Spleen (tissue), 11 donors: ENCODE measurements around the gene NRCAM. TPM values are rescaled to one million over a fixed set of nuclear protein-coding genes. Genes with fewer than 3 reads are reported as not detected.

Experiments used
- DNase-seq: peaks from one replicate; pipeline ENCODE4 v3.0.0-alpha.2; 2020
- H3K27ac ChIP-seq, 8 donors: fragments of 200-600 bp; sonication (generic) in 7 of 8; 1 replicate in 4 of 8; 2 replicates in 4 of 8; pipeline versions ENCODE4 v1.5.0 to v1.8.0; 2016 to 2021; ENCODE audit warnings: inconsistent platforms in 4 of 8, mild to moderate bottlenecking in 4 of 8, moderate library complexity in 1 of 8
- H3K27me3 ChIP-seq, 7 donors: fragments of 200-600 bp; sonication (generic) in 6 of 7; replicated peaks in 1 of 7; 1 replicate in 4 of 7; 2 replicates in 3 of 7; pipeline versions ENCODE4 v1.5.0 to v1.8.0; 2016 to 2021; ENCODE audit warnings: inconsistent platforms in 3 of 7, mild to moderate bottlenecking in 1 of 7
- H3K36me3 ChIP-seq, 6 donors: fragments of 200-600 bp; sonication (generic) in 5 of 6; 1 replicate in 4 of 6; 2 replicates in 2 of 6; pipeline versions ENCODE4 v1.5.0 to v1.8.0; 2016 to 2021; ENCODE audit warnings: inconsistent platforms in 2 of 6
- H3K4me1 ChIP-seq, 6 donors: fragments of 200-600 bp; sonication (generic) in 5 of 6; 1 replicate in 3 of 6; 2 replicates in 3 of 6; pipeline versions ENCODE4 v1.5.0 to v1.8.0; 2016 to 2021; ENCODE audit warnings: inconsistent platforms in 3 of 6
- H3K4me3 ChIP-seq, 8 donors: fragments of 200-600 bp; sonication (generic) in 7 of 8; 1 replicate in 4 of 8; 2 replicates in 4 of 8; pipeline versions ENCODE4 v1.5.0 to v1.8.0; 2016 to 2021; ENCODE audit warnings: inconsistent platforms in 4 of 8, mild to moderate bottlenecking in 4 of 8, moderate library complexity in 2 of 8
- H3K9me3 ChIP-seq, 8 donors: fragments of 200-600 bp; sonication (generic) in 7 of 8; 1 replicate in 4 of 8; 2 replicates in 4 of 8; pipeline versions ENCODE4 v1.5.0 to v1.8.0; 2016 to 2021; ENCODE audit warnings: inconsistent platforms in 4 of 8
- CTCF ChIP-seq, 11 experiments: fragments of 200-600 bp in 7 of 11; fragments of 450-650 bp in 4 of 11; sonication (generic) in 4 of 11; IDR thresholded peaks in 8 of 11; conservative IDR thresholded peaks in 3 of 11; 1 replicate in 7 of 11; 2 replicates in 4 of 11; pipeline versions ENCODE4 v1.4.0 to v1.8.0; 2016 to 2021; ENCODE audit warnings: antibody characterized with exemption in 11 of 11, inconsistent platforms in 4 of 11, mild to moderate bottlenecking in 1 of 11
- POLR2A ChIP-seq, 3 donors: fragments of 450-650 bp; IDR thresholded peaks; one replicate each; pipeline ENCODE4 v1.5.1; 2017; ENCODE audit warnings: antibody characterized with exemption in 3 of 3, mild to moderate bottlenecking in 1 of 3
- POLR2AphosphoS5 ChIP-seq, 3 donors: sonication (generic); formaldehyde crosslinking; IDR thresholded peaks; one replicate each; pipeline ENCODE4 v1.5.1; 2017; ENCODE audit warnings: antibody characterized with exemption in 3 of 3
- WGBS, 5 donors: extraction: QIAGEN DNeasy Blood & Tissue Kit in 3 of 5; methylation state at CpG; one replicate each; pipeline versions ENCODE4 v1.1.5 to v1.1.7; 2013 to 2018; 5-methylcytosine and 5-hydroxymethylcytosine counted together
- intact Hi-C: fragments of 100-400 bp; cut with DNase I; formaldehyde crosslinking; loops from one replicate; pipeline ENCODE4 v1.15.0; 2023; ENCODE audit warnings: low total_unique reads
- polyA plus RNA-seq, 3 donors: library from polyadenylated mRNA; stranded (reverse); fragments of 200-250 nt; gene quantifications; one replicate each; pipeline ENCODE4 v1.2.1, GENCODE V29; 2013
- total RNA-seq, 7 donors: library from RNA; depleted of rRNA in 3 of 7; stranded (reverse); fragments of >200 nt in 3 of 7; fragmentation: NEBNext Ultra II Directional in 4 of 7; extraction: Animal tissue kit (Norgen Biotek cat#: 25700) in 4 of 7; gene quantifications; one replicate each; pipeline versions ENCODE4 v1.1.0 to v1.2.1, GENCODE V29; 2016 to 2021
- donor health status: healthy with polysubstance abuse.
- donor health status: DM: no; HTN: no; CAD: no; lungs with moderate emphysema.
- donor health status: DM: no; HTN: no; CAD: no.
- donor health status: Bipolar disorder and iron deficiency.
- donor health status: healthy.
- donor health status: DM: no; HTN: no; CAD: no.
- donor health status: DM: yes; HTN: yes; CAD: no.

Gene NRCAM
- total and polyA plus RNA-seq, 10 donors = 4.1 to 88.5 (median 15.0) TPM

GRCh38 chr7:108132551-108133265 is 323.5 kb downstream of the NRCAM start:
- no peak for TF ChIP-seq CTCF (IDR thresholded peaks at IDR 0.05 in 8 of 11, conservative IDR thresholded peaks at IDR 0.05 in 3 of 11)
- TF ChIP-seq POLR2A (IDR thresholded peaks at IDR 0.05) = no peak
- no peak for TF ChIP-seq POLR2AphosphoS5 (IDR thresholded peaks at IDR 0.05)
- no peak overlapping the region for H3K27ac ChIP-seq
- WGBS, 5 donors = 87 to 92% (median 90%) methylated on average over 13 of the region's 13 CpGs
- H3K4me1 ChIP-seq = peaks cover 4 to 22% (median 17%) of the 10 kb centered on the region in 6 donors
- H3K27me3 ChIP-seq = no peaks in the 10 kb centered on the region
- no peak for DNase-seq
- intact Hi-C loops = no loop called here
- no peaks in the 10 kb centered on the region for H3K36me3 ChIP-seq
- H3K9me3 ChIP-seq = no peaks in the 10 kb centered on the region
- H3K4me3 ChIP-seq = no peak overlapping the region

GRCh38 chr7:108130261-108130660 is 326.0 kb downstream of the NRCAM start, which contains the start of gene LAMB4:
Gene LAMB4 (minus strand): TSS chr7:108130361. CDS start chr7:108123164, 7,197 bp downstream.
- WGBS, 5 donors = 92 to 96% (median 93%) methylated on average over 3 of the region's 3 CpGs
- H3K27ac ChIP-seq = no peak within 1 kb of the TSS
- no peaks in the 10 kb centered on the region for H3K36me3 ChIP-seq
- H3K9me3 ChIP-seq = no peaks in the 10 kb centered on the region
- intact Hi-C loops = no loop called here
- no peaks in the 10 kb centered on the region for H3K27me3 ChIP-seq
- TF ChIP-seq POLR2AphosphoS5 (IDR thresholded peaks at IDR 0.05) (no peak), POLR2A (IDR thresholded peaks at IDR 0.05) (no peak), CTCF (IDR thresholded peaks at IDR 0.05 in 8 of 11, conservative IDR thresholded peaks at IDR 0.05 in 3 of 11) (no peak)
- H3K4me1 ChIP-seq = peaks cover 0 to 10% (median 5%) of the 10 kb centered on the region in 6 donors
- no peak for DNase-seq
- H3K4me3 ChIP-seq = no peak within 1 kb of the TSS

DNA sequence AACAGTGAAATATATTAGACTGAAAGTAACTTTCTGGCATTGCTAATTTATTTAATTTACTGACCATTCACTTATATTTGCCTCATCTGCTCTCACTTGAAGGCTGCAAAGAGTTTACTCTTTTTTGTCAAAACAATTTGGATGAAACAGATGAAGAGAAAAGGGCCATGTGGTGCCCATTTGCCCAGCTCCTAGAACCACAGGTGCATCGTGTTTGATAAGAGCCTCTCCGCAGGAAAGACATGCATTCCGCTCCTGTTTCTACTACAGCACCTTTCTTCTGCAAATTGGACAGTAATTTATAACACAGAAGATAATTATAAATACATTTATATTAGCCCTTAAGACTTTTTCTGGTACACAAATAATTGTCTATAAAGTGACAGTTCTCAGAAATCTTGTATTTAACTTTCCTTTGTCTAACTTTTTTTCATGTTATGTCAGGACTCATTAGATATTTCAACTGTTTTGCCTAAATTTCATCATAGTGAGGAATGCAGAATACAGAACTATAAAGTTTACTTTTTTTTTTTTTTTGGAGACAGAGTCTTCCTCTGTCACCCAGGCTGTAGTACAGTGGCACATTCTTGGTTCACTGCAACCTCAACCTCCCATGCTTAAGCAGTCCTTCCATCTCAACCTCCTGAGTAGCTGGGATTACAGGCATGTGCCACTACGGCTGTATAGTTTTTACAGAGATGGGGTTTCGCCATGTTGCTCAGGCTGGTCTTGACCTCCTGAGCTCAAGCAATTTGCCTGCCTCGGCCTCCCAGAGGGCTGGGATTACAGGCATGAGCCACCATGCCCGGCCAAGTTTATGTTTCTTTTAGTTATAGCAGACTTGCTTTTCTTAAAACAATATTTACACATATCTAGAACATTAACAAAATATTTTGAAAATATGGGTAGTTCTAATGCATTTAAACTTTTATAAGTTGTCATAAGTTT is 326.9 kb downstream of the NRCAM start:
- H3K4me1 ChIP-seq = no peaks in the 10 kb centered on the region
- no peaks in the 10 kb centered on the region for H3K36me3 ChIP-seq
- intact Hi-C loops = no loop called here
- H3K4me3 ChIP-seq = no peak overlapping the region
- DNase-seq = no peak
- no peak for TF ChIP-seq CTCF (IDR thresholded peaks at IDR 0.05 in 8 of 11, conservative IDR thresholded peaks at IDR 0.05 in 3 of 11)
- H3K9me3 ChIP-seq = no peaks in the 10 kb centered on the region
- H3K27me3 ChIP-seq = no peaks in the 10 kb centered on the region
- H3K27ac ChIP-seq = no peak overlapping the region
- 89 to 95% (median 93%) methylated on average over 7 of the region's 7 CpGs for WGBS, 5 donors

GRCh38 chr7:108128514-108128913 is 327.7 kb downstream of the NRCAM start:
- no peak for TF ChIP-seq POLR2AphosphoS5 (IDR thresholded peaks at IDR 0.05)
- no peak for TF ChIP-seq CTCF (IDR thresholded peaks at IDR 0.05 in 8 of 11, conservative IDR thresholded peaks at IDR 0.05 in 3 of 11)
- TF ChIP-seq POLR2A (IDR thresholded peaks at IDR 0.05) = no peak
- intact Hi-C loops = no loop called here

More at GRCh38 chr7:108128514-108128913, 327.7 kb downstream of the NRCAM start:
- DNase-seq = no peak
- Histone ChIP-seq H3K4me3 (no peak overlapping the region), H3K27me3 (no peaks in the 10 kb centered on the region), H3K4me1 (no peaks in the 10 kb centered on the region), H3K9me3 (no peaks in the 10 kb centered on the region), H3K36me3 (no peaks in the 10 kb centered on the region), H3K27ac (no peak overlapping the region)
- WGBS, 5 donors = 80 to 92% (median 85%) methylated on average over 3 of the region's 3 CpGs
